MM.1S (cell line): ENCODE measurements around the gene NRG2.

Experiments used
- EZH2 ChIP-seq: fragments of 300-600 bp; sonication (generic); optimal IDR thresholded peaks from 2 replicates; pipeline ENCODE3; 2017; ENCODE audit warnings: low read depth, mild to moderate bottlenecking, antibody characterized with exemption, low read length, mixed read lengths
- EZH2phosphoT487 ChIP-seq: fragments of 300-600 bp; sonication (generic); IDR thresholded peaks from 2 replicates; pipeline ENCODE4 v1.6.1; 2018; ENCODE audit warnings: antibody characterized with exemption, low read length
- TF ChIP-seq, protein P1 (sequence below): fragments of 300-600 bp; sonication (generic); IDR thresholded peaks from 2 replicates; pipeline ENCODE4 v1.5.1; 2016; ENCODE audit warnings: antibody characterized with exemption, low read length, mixed read lengths

DNA sequence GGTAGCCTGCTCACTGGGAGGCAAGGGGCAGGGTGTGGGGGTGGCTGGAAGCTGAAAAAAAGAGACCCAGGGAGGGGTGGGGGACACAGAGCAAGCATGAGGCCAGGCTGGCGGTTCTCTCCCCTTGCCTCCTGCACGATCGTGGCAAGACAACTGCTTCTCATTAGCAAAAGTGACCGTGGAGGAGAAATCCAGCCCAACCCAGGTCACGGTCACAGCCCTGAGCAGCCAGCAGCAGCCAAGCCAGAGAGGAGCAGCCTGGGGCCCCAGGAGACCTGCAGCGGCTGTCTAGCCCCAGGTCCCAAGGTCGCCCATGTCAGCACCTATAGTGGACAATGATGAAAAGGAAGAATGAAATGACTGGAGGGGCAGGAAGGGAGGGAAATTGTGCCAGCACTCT is 89.1 kb downstream of the NRG2 start:
- TF ChIP-seq, protein P1, sequence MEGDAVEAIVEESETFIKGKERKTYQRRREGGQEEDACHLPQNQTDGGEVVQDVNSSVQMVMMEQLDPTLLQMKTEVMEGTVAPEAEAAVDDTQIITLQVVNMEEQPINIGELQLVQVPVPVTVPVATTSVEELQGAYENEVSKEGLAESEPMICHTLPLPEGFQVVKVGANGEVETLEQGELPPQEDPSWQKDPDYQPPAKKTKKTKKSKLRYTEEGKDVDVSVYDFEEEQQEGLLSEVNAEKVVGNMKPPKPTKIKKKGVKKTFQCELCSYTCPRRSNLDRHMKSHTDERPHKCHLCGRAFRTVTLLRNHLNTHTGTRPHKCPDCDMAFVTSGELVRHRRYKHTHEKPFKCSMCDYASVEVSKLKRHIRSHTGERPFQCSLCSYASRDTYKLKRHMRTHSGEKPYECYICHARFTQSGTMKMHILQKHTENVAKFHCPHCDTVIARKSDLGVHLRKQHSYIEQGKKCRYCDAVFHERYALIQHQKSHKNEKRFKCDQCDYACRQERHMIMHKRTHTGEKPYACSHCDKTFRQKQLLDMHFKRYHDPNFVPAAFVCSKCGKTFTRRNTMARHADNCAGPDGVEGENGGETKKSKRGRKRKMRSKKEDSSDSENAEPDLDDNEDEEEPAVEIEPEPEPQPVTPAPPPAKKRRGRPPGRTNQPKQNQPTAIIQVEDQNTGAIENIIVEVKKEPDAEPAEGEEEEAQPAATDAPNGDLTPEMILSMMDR = no peak
- TF ChIP-seq EZH2 (no peak), EZH2phosphoT487 (no peak)
